ENCODE results near the gene NEK2.
"Not testable (repeated sequence)": the region's sequence is repeated elsewhere in the genome, so short reads cannot be mapped to it uniquely, and the experiment has no call there.

Gene NEK2

GRCh38 chr1:211646566-211646965, 28.9 kb downstream of the NEK2 start:
- Histone ChIP-seq H3K4me2 (ENCODE audit: low read depth, low read length, poor library complexity, severe bottlenecking) (no peak overlapping the region), H3K4me3 (ENCODE audit: low read length, poor library complexity, severe bottlenecking) (no peak overlapping the region), H3F3A (ENCODE audit: low read depth) (no peaks in the 10 kb centered on the region), H3K9ac (ENCODE audit: low read depth, low read length, poor library complexity, severe bottlenecking) (no peak overlapping the region), H3K27me3 (ENCODE audit: insufficient read depth, low read length, poor library complexity, severe bottlenecking) (no peaks in the 10 kb centered on the region), H3K36me3 (ENCODE audit: insufficient read depth, low read length) (no peaks in the 10 kb centered on the region), H3K79me2 (ENCODE audit: insufficient read depth, low read length) (no peaks in the 10 kb centered on the region), H3K9me3 (ENCODE audit: insufficient read depth, low read depth, low read length) (no peaks in the 10 kb centered on the region), H2AFZ (ENCODE audit: low read length) (no peak overlapping the region), H4K20me1 (ENCODE audit: insufficient read depth, low read length, poor library complexity, severe bottlenecking) (no peaks in the 10 kb centered on the region), H3K9me2 (replicated peaks; ENCODE audit: low read depth, low read length) (no peaks in the 10 kb centered on the region), H3K4me1 (ENCODE audit: insufficient read depth, low read length, poor library complexity, severe bottlenecking) (peaks cover 18% of the 10 kb centered on the region)
- no peak for TF ChIP-seq CTCF (conservative IDR thresholded peaks at IDR 0.05; ENCODE audit: low read length)
- TF ChIP-seq EZH2phosphoT487 (IDR thresholded peaks at IDR 0.05; ENCODE audit: borderline replicate concordance), result no peak

GRCh38 chr1:211645601-211646000, 29.8 kb downstream of the NEK2 start:
- H2AFZ ChIP-seq (ENCODE audit: low read length); H3K9me3 ChIP-seq (ENCODE audit: insufficient read depth, low read depth, low read length); H3K4me2 ChIP-seq (ENCODE audit: low read depth, low read length, poor library complexity, severe bottlenecking); H3K9me2 ChIP-seq (replicated peaks; ENCODE audit: low read depth, low read length); H3K79me2 ChIP-seq (ENCODE audit: insufficient read depth, low read length); H4K20me1 ChIP-seq (ENCODE audit: insufficient read depth, low read length, poor library complexity, severe bottlenecking); H3K9ac ChIP-seq (ENCODE audit: low read depth, low read length, poor library complexity, severe bottlenecking); H3K4me3 ChIP-seq (ENCODE audit: low read length, poor library complexity, severe bottlenecking); H3F3A ChIP-seq (ENCODE audit: low read depth); H3K36me3 ChIP-seq (ENCODE audit: insufficient read depth, low read length); H3K27me3 ChIP-seq (ENCODE audit: insufficient read depth, low read length, poor library complexity, severe bottlenecking): not testable (repeated sequence)
- peaks cover 18% of the 10 kb centered on the region for H3K4me1 ChIP-seq (ENCODE audit: insufficient read depth, low read length, poor library complexity, severe bottlenecking)

- H3K4me3 ChIP-seq (ENCODE audit: low read length, poor library complexity, severe bottlenecking), result no peak overlapping the region
- H3K27me3 ChIP-seq (ENCODE audit: insufficient read depth, low read length, poor library complexity, severe bottlenecking), result no peaks in the 10 kb centered on the region
- no peaks in the 10 kb centered on the region for H3K36me3 ChIP-seq (ENCODE audit: insufficient read depth, low read length)
- H3F3A ChIP-seq (ENCODE audit: low read depth), result no peaks in the 10 kb centered on the region
- H3K9me2 ChIP-seq (replicated peaks; ENCODE audit: low read depth, low read length), result no peaks in the 10 kb centered on the region
- peaks cover 18% of the 10 kb centered on the region for H3K4me1 ChIP-seq (ENCODE audit: insufficient read depth, low read length, poor library complexity, severe bottlenecking)
- H2AFZ ChIP-seq (ENCODE audit: low read length), result no peak overlapping the region
- no peaks in the 10 kb centered on the region for H3K79me2 ChIP-seq (ENCODE audit: insufficient read depth, low read length)
- no peaks in the 10 kb centered on the region for H3K9me3 ChIP-seq (ENCODE audit: insufficient read depth, low read depth, low read length)
- no peak for TF ChIP-seq CTCF (conservative IDR thresholded peaks at IDR 0.05; ENCODE audit: low read length)
- TF ChIP-seq EZH2phosphoT487 (IDR thresholded peaks at IDR 0.05; ENCODE audit: borderline replicate concordance), result no peak
- H3K9ac ChIP-seq (ENCODE audit: low read depth, low read length, poor library complexity, severe bottlenecking), result no peak overlapping the region
- H4K20me1 ChIP-seq (ENCODE audit: insufficient read depth, low read length, poor library complexity, severe bottlenecking), result no peaks in the 10 kb centered on the region
- H3K4me2 ChIP-seq (ENCODE audit: low read depth, low read length, poor library complexity, severe bottlenecking), result no peak overlapping the region
Observed at GRCh38 chr1:211644653-211645052, 30.8 kb downstream of the NEK2 start.
